GM10266 (cell line): ENCODE results near the gene POU2AF1.

Experiments
- DNase-seq: peaks from one replicate; pipeline ENCODE4 v3.0.0; 2012; ENCODE audit errors: extremely low spot score
- CTCF ChIP-seq: IDR thresholded peaks from 2 replicates; pipeline ENCODE4 v1.5.1; 2012; ENCODE audit warnings: mild to moderate bottlenecking, low read depth; ENCODE audit not compliant: control insufficient read depth, insufficient read depth; ENCODE audit errors: missing control alignments

The POU2AF1 gene

GRCh38 chr11:111393585-111393984 lies 14.5 kb upstream of the POU2AF1 start:
- TF ChIP-seq CTCF = no peak
- DNase-seq = no peak

GRCh38 chr11:111393096-111393495 lies 14.0 kb upstream of the POU2AF1 start:
- DNase-seq = no peak
- TF ChIP-seq CTCF = no peak

GRCh38 chr11:111392552-111392951 lies 13.5 kb upstream of the POU2AF1 start:
- DNase-seq = no peak
- TF ChIP-seq CTCF = no peak

- no peak for DNase-seq
- no peak for TF ChIP-seq CTCF
These were observed 12.5 kb upstream of the POU2AF1 start for GRCh38 chr11:111391328-111392124.

- TF ChIP-seq CTCF = no peak
- DNase-seq = no peak
These were observed 9.8 kb upstream of the POU2AF1 start for GRCh38 chr11:111388842-111389241.

GRCh38 chr11:111388420-111388819 lies 9.3 kb upstream of the POU2AF1 start:
- DNase-seq = no peak
- TF ChIP-seq CTCF = no peak

- TF ChIP-seq CTCF = no peak
- DNase-seq = no peak
These were observed 8.3 kb upstream of the POU2AF1 start for GRCh38 chr11:111387363-111387762.
